GM10266 (cell line): ENCODE measurements around the gene SLC9A6.

Experiments used
- DNase-seq: peaks from one replicate; pipeline ENCODE4 v3.0.0; 2012; ENCODE audit errors: extremely low spot score
- TF ChIP-seq, protein P1 (sequence below): IDR thresholded peaks from 2 replicates; pipeline ENCODE4 v1.5.1; 2012; ENCODE audit warnings: mild to moderate bottlenecking, low read depth; ENCODE audit not compliant: control insufficient read depth, insufficient read depth; ENCODE audit errors: missing control alignments

SLC9A6 gene

DNA sequence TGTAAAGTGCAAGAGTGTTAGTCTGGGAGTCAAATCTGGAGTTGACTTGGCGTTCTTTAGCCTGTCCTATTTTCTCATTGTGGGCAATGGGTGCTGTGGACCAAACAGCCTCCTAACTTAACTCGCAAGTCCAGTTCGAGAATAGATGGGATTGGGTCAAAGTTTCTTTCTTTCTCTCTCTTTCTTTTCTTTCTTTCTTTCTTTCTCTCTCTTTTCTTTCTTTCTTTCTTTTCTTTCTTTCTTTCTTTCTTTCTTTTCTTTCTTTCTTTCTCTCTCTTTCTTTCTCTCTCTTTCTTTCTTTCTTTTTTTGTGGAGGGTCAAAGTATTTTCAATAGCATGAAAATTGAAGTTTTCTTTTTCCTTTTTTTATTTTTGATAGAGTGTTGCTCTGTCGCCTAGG lies 3.0 kb downstream of the SLC9A6 start:
- DNase-seq, result no peak
- TF ChIP-seq, protein P1, sequence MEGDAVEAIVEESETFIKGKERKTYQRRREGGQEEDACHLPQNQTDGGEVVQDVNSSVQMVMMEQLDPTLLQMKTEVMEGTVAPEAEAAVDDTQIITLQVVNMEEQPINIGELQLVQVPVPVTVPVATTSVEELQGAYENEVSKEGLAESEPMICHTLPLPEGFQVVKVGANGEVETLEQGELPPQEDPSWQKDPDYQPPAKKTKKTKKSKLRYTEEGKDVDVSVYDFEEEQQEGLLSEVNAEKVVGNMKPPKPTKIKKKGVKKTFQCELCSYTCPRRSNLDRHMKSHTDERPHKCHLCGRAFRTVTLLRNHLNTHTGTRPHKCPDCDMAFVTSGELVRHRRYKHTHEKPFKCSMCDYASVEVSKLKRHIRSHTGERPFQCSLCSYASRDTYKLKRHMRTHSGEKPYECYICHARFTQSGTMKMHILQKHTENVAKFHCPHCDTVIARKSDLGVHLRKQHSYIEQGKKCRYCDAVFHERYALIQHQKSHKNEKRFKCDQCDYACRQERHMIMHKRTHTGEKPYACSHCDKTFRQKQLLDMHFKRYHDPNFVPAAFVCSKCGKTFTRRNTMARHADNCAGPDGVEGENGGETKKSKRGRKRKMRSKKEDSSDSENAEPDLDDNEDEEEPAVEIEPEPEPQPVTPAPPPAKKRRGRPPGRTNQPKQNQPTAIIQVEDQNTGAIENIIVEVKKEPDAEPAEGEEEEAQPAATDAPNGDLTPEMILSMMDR, result no peak

DNA sequence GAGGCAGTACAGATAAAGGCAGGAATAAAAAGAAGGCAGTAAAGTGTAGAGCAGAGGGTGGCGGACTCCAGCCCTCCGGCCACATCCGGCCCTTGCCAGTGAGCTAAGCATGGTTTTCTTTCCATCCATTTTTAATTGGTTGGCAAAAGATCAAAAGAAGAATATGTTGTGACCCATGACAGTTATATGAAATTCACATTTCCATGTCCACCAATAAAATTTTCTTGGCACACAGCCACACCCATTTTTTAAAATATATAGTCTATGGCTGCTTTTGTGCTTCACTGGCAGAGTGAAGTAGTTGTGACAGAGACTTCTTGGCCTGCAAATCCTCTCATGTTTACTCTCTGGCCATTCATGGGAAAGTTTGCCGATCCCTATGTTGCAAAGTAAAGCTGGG lies 29.8 kb downstream of the SLC9A6 start:
- DNase-seq, result no peak

DNA sequence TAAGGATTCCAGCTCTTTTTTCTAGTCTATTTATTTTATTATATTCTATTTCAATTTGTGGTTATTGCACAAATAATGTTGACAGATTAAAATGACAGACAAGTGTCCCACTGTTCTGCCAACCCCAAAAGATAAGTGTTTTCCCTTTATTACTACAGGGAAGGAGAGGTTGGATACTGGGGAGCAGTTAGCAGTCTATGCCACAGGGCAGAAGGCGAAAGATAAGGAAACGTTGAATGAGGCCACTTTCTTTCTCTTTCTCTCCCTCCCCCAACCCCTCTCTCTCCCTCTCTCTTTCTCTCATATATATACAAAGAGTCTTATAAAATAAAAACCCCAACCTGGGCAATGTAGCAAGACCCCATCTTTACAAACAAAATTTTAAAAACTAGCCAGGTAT lies 31.6 kb downstream of the SLC9A6 start:
- TF ChIP-seq, protein P1, result no peak
- DNase-seq, result no peak

More for the DNA sequence above, 29.8 kb downstream of the SLC9A6 start:
- TF ChIP-seq, protein P1, result no peak

DNA sequence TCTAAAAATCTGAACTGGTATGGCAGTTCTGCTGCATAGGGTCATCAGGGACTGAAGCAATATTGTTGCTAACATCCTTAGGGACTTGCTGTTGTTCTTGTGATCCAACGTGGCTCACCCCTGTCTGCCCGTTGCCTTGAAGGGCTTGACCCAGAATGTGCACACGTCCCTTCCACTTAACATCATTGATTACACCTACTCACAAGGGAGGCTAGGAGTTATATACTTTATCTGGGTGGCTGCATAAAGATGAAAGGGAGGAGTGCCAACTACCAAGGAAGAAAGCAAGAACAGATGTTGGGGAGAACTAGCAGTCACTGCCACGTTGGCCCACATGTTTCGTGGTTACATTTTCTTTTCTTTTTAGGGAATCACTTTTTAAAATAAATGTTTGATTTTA lies 34.0 kb downstream of the SLC9A6 start:
- TF ChIP-seq, protein P1, result no peak
- no peak for DNase-seq

DNA sequence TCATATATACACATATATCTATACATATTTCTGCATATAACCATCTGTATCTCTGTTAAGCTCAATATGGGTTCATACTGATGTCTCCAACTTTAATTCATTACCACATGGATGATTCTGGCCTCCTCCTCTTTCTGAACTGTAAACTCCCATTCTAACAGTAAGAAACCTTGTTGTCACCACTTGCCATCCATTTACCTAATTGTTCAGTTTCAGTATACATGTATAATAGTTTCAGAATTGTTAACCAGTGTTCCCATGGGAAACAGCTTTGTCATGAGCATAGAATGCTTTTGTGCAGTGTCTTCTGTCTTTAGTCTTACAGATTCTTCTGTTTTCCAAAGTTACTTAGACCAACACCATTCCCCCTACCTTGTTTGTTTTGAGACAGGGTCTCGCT lies 35.9 kb downstream of the SLC9A6 start:
- DNase-seq, result peak; percentile 14
- TF ChIP-seq, protein P1, result no peak

DNA sequence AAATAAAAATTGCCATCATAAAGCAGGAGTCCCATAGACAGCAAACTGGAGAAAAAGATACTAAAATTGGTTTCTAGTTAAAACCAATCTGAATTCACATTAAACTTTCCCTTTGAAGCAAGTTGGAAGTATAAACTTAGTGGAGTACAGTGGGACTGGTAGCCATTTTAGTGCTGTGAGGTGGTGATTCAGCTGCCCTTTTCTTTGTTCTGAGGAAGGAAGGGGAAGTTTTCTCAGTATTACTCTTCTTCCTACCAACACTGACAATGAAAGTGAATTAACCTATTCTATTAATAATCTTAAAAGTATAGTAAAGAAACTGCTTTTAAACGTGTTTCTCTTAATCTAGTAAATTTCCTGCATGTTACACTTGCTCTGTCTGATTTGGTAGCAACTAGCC lies 36.7 kb downstream of the SLC9A6 start:
- DNase-seq, result peak; percentile 4
- TF ChIP-seq, protein P1, result no peak

DNA sequence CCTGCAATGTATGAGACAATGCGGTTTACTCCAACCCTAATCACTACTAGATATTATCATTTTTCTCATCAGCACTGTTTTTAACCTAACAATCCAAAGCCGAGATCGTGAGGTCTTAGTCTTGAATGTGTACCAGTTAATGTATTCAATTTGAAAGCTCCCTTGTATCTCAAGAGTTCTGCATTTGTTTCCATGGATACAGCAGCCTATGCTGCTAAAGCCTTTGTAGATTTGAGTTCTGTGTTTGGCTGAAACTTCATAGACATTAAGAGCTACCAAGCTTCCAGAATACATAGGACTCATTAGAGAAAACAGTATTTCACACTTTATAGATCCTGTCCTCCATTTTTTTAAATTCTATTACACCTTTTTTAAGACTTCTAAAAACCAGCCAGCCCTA lies 39.9 kb downstream of the SLC9A6 start:
- no peak for DNase-seq
- TF ChIP-seq, protein P1, result no peak
